Mesendoderm (in vitro differentiated cells): Measurements from ENCODE around the gene UBE2M.

Experiments
- DNase-seq: peaks from one replicate; pipeline ENCODE4 v3.0.0; 2013
- H2AK5ac ChIP-seq: 2 replicates; pipeline ENCODE4 v1.6.1; 2013; ENCODE audit warnings: low read length, inconsistent platforms
- H2BK120ac ChIP-seq: 2 replicates; pipeline ENCODE4 v1.6.1; 2013; ENCODE audit warnings: low read depth, mild to moderate bottlenecking, low read length, moderate library complexity, mixed read lengths
- H2BK15ac ChIP-seq: replicated peaks from 2 replicates; pipeline ENCODE4 v1.6.1; 2013; ENCODE audit warnings: low read depth, mild to moderate bottlenecking, moderate library complexity
- H2BK5ac ChIP-seq: 2 replicates; pipeline ENCODE4 v1.6.1; 2013; ENCODE audit warnings: low read length, inconsistent platforms
- H3K18ac ChIP-seq: 2 replicates; pipeline ENCODE4 v1.6.1; 2013; ENCODE audit warnings: mild to moderate bottlenecking, low read length, mixed read lengths
- H3K23ac ChIP-seq: one replicate; pipeline ENCODE4 v1.6.1; 2013; ENCODE audit warnings: low read length
- H3K27ac ChIP-seq: 2 replicates; pipeline ENCODE4 v1.5.1; 2013; ENCODE audit warnings: low read depth, mild to moderate bottlenecking, inconsistent platforms, low read length, moderate library complexity
- H3K27me3 ChIP-seq: 2 replicates; pipeline ENCODE4 v1.6.1; 2013; ENCODE audit warnings: low read length, control low read depth, mild to moderate bottlenecking, inconsistent platforms; ENCODE audit not compliant: insufficient read depth, poor library complexity
- H3K36me3 ChIP-seq: 2 replicates; pipeline ENCODE4 v1.6.1; 2013; ENCODE audit warnings: low read length, inconsistent platforms; ENCODE audit not compliant: control insufficient read depth, insufficient read depth
- H3K4ac ChIP-seq: one replicate; pipeline ENCODE4 v1.6.1; 2013; ENCODE audit warnings: low read depth, mild to moderate bottlenecking, low read length, moderate library complexity
- H3K4me1 ChIP-seq: 2 replicates; pipeline ENCODE4 v1.6.1; 2013; ENCODE audit warnings: low read depth, low read length, inconsistent platforms; ENCODE audit not compliant: control insufficient read depth
- H3K4me2 ChIP-seq: 2 replicates; pipeline ENCODE4 v1.6.1; 2013; ENCODE audit warnings: low read length
- H3K4me3 ChIP-seq: 2 replicates; pipeline ENCODE4 v1.5.1; 2013; ENCODE audit warnings: mild to moderate bottlenecking, low read length
- H3K56ac ChIP-seq: one replicate; pipeline ENCODE4 v1.6.1; 2013; ENCODE audit warnings: low read length
- H3K79me1 ChIP-seq: 2 replicates; pipeline ENCODE4 v1.6.1; 2013; ENCODE audit warnings: low read length, inconsistent platforms
- H3K79me2 ChIP-seq: 2 replicates; pipeline ENCODE4 v1.6.1; 2013; ENCODE audit warnings: mild to moderate bottlenecking, low read length; ENCODE audit not compliant: control insufficient read depth, insufficient read depth
- H3K9ac ChIP-seq: 2 replicates; pipeline ENCODE4 v1.6.1; 2013; ENCODE audit warnings: low read length, inconsistent platforms
- H4K5ac ChIP-seq: one replicate; pipeline ENCODE4 v1.6.1; 2013; ENCODE audit warnings: low read length
- H4K8ac ChIP-seq: one replicate; pipeline ENCODE4 v1.6.1; 2013; ENCODE audit warnings: low read depth, mild to moderate bottlenecking, control low read depth, low read length, moderate library complexity
- WGBS: extraction: QIAGEN DNeasy Blood & Tissue Kit; methylation state at CpG from one replicate; pipeline ENCODE4 v1.1.7; 2013; ENCODE audit warnings: low lambda C conversion rate, missing lambda C conversion rate; ENCODE audit not compliant: insufficient coverage; ENCODE audit errors: extremely low coverage; 5-methylcytosine and 5-hydroxymethylcytosine counted together

Gene UBE2M

DNA sequence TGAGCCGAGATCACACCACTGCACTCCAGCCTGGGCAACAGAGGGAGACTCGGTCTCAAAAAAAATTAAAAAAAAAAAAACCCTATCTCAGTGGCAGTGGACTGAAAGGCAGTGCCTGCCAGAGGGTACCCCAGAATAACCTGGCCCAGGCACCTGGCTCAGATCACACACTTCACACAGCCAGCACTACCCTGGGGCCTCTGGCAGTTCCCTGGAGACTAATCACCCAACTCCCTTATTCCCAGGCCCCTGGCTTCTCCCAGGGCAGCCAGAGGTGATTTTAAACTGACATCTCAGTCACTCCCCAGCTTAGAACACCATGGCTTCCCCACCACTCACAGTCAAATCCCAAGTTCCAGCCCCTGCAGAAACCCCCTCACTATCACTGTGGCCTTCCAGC is 43.2 kb downstream of the UBE2M start:
- Histone ChIP-seq H3K4ac (no peak overlapping the region), H3K27ac (no peak overlapping the region), H3K4me2 (no peak overlapping the region), H3K27me3 (no peaks in the 10 kb centered on the region), H3K4me1 (peaks cover 11% of the 10 kb centered on the region), H2BK120ac (no peak overlapping the region), H3K79me2 (peaks cover 18% of the 10 kb centered on the region), H2BK15ac (no peak overlapping the region), H3K18ac (no peak overlapping the region), H4K5ac (no peak overlapping the region), H3K56ac (peak overlapping the region; percentile 42), H4K8ac (no peak overlapping the region), H2AK5ac (no peak overlapping the region), H3K23ac (no peak overlapping the region), H3K36me3 (peaks cover 5% of the 10 kb centered on the region), H2BK5ac (no peak overlapping the region), H3K79me1 (peaks cover 21% of the 10 kb centered on the region), H3K9ac (no peak overlapping the region), H3K4me3 (no peak overlapping the region)
- no CpG with 5 or more reads among the region's 2 CpGs for WGBS
- DNase-seq = no peak

GRCh38 chr19:58514564-58515022 is 43.8 kb downstream of the UBE2M start:
- peak overlapping the region; percentile 99 for H2AK5ac ChIP-seq
- peak overlapping the region; percentile 94 for H3K56ac ChIP-seq
- no peak overlapping the region for H3K27ac ChIP-seq
- no peak overlapping the region for H3K18ac ChIP-seq
- no peak for DNase-seq
- no peak overlapping the region for H3K23ac ChIP-seq
- H3K36me3 ChIP-seq = peaks cover 5% of the 10 kb centered on the region
- no CpG with 5 or more reads among the region's 3 CpGs for WGBS
- H3K4ac ChIP-seq = no peak overlapping the region
- H3K79me1 ChIP-seq = peaks cover 21% of the 10 kb centered on the region
- peak overlapping the region; percentile 47 for H3K4me3 ChIP-seq
- H4K5ac ChIP-seq = peak overlapping the region; percentile 1
- peak overlapping the region; percentile 88 for H3K4me2 ChIP-seq
- peaks cover 11% of the 10 kb centered on the region for H3K4me1 ChIP-seq
- H4K8ac ChIP-seq = no peak overlapping the region
- H2BK120ac ChIP-seq = no peak overlapping the region
- peak overlapping the region; percentile 56 for H2BK5ac ChIP-seq
- H2BK15ac ChIP-seq = no peak overlapping the region
- peaks cover 18% of the 10 kb centered on the region for H3K79me2 ChIP-seq
- no peaks in the 10 kb centered on the region for H3K27me3 ChIP-seq
- H3K9ac ChIP-seq = peak overlapping the region; percentile 92

DNA sequence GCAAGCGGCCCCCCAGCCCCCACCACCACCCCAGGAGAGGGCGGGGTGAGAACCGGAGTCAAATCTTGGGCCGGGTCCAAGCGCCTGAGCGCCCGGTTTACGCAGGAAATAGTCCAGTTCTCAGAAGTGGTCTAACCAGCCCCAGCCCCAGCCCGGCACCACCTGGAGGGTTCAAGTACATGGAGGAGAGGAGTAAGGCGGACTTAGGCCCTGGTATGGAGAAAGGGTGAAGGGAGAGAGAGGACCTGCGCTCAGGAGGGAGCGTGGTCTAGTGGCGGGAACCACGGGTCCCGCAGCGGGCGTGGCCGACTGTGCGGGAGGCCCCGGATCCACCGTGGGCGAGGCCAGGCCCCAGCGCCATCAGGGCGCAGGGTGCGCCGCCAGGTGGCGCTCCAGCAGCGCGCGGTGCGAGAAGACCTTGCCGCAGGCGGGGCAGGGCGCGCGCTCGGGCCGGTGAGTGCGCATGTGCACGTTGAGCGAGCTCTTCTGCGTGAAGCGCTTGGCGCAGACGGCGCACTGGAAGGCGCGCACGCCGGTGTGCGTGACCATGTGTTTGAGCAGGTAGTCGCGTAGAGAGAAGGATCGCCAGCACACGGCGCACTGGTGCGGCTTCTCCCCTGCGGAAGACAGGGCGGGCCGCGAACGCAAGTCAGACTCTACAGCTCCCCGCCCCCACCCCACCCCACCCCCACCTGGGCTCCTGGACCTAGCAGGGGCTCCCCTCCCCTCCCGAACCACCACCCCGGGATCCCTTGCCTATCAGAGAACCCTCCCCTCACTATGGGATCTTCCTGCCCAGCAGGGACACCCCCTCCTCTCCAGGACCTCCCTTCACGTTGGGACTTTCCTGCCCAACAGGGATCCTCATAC is 44.5 kb downstream of the UBE2M start:
- Histone ChIP-seq H3K4me2 (peak overlapping the region; percentile 88), H3K56ac (peak overlapping the region; percentile 94), H2BK5ac (peak overlapping the region; percentile 56), H3K27me3 (no peaks in the 10 kb centered on the region), H3K4me3 (peak overlapping the region; percentile 47), H2BK120ac (no peak overlapping the region), H3K9ac (peak overlapping the region; percentile 92), H3K18ac (no peak overlapping the region), H4K8ac (no peak overlapping the region), H3K36me3 (peaks cover 5% of the 10 kb centered on the region), H3K79me1 (peaks cover 21% of the 10 kb centered on the region), H3K79me2 (peaks cover 18% of the 10 kb centered on the region), H3K4ac (peak overlapping the region; percentile 28), H4K5ac (peak overlapping the region; percentile 1), H2AK5ac (peak overlapping the region; percentile 99), H3K23ac (no peak overlapping the region), H3K27ac (no peak overlapping the region), H2BK15ac (no peak overlapping the region), H3K4me1 (peaks cover 11% of the 10 kb centered on the region)
- DNase-seq = peak; percentile 96
- WGBS = no CpG with 5 or more reads among the region's 66 CpGs

DNA sequence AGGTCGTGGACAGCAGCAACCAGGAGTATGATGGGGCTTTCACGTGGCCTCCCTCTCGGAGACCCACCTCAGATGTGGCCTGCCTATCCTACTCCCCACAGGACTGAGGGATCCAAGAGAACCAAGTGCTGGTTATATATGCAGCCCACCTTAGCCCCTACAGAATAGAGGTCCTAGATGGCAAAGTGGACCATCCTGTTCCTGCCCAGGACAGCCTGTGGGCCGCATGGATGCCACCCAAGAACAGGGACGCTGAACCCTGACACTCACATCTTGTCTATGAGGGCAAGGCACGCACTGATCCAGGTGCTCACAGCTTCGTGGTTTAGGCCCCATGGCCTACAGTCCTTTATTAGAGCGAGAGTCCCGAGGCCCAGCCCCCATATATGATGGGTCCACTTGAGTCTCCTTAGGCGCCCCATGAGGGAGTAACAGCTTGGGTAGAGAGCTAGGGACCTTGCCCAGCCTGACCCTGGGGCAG is 45.2 kb downstream of the UBE2M start:
- Histone ChIP-seq H3K18ac (no peak overlapping the region), H3K4me1 (peaks cover 6% of the 10 kb centered on the region), H4K5ac (no peak overlapping the region), H3K27me3 (no peaks in the 10 kb centered on the region), H3K4me3 (no peak overlapping the region), H2AK5ac (no peak overlapping the region), H4K8ac (no peak overlapping the region), H2BK120ac (no peak overlapping the region), H3K79me1 (peaks cover 16% of the 10 kb centered on the region), H2BK5ac (no peak overlapping the region), H3K9ac (peak overlapping the region; percentile 75), H3K4me2 (no peak overlapping the region), H3K79me2 (peaks cover 11% of the 10 kb centered on the region), H3K23ac (peak overlapping the region; percentile 92), H3K36me3 (peaks cover 5% of the 10 kb centered on the region), H3K27ac (no peak overlapping the region), H3K4ac (peak overlapping the region; percentile 28), H2BK15ac (no peak overlapping the region), H3K56ac (peak overlapping the region; percentile 71)
- WGBS = no CpG with 5 or more reads among the region's 10 CpGs
- no peak for DNase-seq

- Histone ChIP-seq H2AK5ac (no peak within 1 kb of the TSS), H2BK120ac (no peak within 1 kb of the TSS), H3K36me3 (peaks cover 3% of the 10 kb centered on the region), H2BK15ac (no peak within 1 kb of the TSS), H2BK5ac (no peak within 1 kb of the TSS), H3K4me3 (no peak within 1 kb of the TSS), H3K27me3 (no peaks in the 10 kb centered on the region), H3K23ac (no peak within 1 kb of the TSS), H3K18ac (no peak within 1 kb of the TSS), H3K4me1 (peaks cover 3% of the 10 kb centered on the region), H3K4ac (no peak within 1 kb of the TSS), H3K79me1 (peaks cover 9% of the 10 kb centered on the region), H3K4me2 (no peak within 1 kb of the TSS), H3K56ac (peak within 1 kb of the TSS; percentile 26), H3K9ac (no peak within 1 kb of the TSS), H4K8ac (no peak within 1 kb of the TSS), H3K79me2 (peaks cover 3% of the 10 kb centered on the region), H4K5ac (no peak within 1 kb of the TSS), H3K27ac (no peak within 1 kb of the TSS)
- no peak for DNase-seq
- WGBS = no CpG with 5 or more reads among the region's 25 CpGs
Measured at GRCh38 chr19:58511353-58512208, 46.8 kb downstream of the UBE2M start, which contains the start of gene SLC27A5. TSS of gene SLC27A5 (minus strand) at chr19:58511992. CDS start at chr19:58511955, 37 bp downstream.
